ENCODE results near the gene GTPBP8.
"Not testable (repeated sequence)": the region's sequence is repeated elsewhere in the genome, so short reads cannot be mapped to it uniquely, and the experiment has no call there.

GTPBP8 gene

DNA sequence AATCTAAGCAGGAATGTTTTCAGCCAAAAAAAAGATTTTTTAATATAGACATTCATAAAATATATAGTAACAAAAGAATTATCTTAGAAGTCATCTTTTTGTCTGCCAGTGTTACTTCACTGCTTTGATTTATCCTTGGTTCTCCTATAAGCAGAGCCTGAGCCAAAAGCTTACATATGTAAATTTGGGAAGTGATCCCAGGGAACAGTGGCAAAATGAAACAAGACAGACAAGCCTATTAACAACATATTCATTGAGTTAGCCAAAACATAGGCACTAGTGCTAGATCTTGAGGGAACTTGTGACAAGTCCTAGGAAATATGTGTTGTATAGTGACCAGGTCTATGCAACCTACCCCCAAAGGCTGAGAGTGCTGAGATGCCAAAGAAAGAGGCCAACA lies 11.3 kb downstream of the GTPBP8 start:
- DNase-seq = no peak

DNA sequence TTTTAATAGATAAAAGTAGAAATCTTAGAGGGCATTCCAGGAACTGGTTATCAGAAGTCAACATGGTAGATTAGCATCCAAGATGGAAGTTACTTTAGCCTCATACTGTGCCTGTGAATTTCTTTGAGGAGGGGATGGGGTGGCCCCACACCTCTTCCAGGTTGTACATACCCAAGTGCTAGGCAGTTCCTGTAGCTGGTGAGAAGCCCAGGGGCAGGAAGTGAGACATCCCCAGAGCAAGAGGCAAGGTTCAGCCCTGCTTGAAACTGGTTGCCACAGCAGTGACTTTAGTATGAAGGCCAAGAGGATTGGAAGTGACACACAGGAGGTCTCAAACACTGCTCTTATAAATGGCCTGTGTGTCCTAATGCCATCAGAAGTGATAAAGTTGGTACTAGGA lies 11.9 kb downstream of the GTPBP8 start:
- no peak for DNase-seq

DNA sequence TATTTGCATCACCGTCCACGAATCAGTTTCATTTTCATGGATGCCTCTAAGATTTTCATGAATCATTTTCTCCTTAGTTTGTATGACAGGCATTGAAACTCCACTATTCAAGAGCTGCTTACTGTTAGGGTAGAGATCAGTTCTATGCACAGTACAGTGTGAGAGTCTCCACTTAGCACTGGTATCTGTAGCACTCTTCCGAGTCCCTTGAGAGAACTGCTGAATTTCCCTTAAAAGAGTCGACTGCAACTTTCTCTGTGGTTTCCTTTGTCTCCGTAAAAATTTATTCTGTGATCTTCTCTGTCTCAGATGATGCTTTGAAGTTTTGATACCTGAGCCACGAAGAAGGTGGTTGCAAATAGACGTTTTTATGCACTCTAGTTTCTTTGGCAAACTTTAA lies 14.8 kb downstream of the GTPBP8 start:
- DNase-seq = no peak

DNA sequence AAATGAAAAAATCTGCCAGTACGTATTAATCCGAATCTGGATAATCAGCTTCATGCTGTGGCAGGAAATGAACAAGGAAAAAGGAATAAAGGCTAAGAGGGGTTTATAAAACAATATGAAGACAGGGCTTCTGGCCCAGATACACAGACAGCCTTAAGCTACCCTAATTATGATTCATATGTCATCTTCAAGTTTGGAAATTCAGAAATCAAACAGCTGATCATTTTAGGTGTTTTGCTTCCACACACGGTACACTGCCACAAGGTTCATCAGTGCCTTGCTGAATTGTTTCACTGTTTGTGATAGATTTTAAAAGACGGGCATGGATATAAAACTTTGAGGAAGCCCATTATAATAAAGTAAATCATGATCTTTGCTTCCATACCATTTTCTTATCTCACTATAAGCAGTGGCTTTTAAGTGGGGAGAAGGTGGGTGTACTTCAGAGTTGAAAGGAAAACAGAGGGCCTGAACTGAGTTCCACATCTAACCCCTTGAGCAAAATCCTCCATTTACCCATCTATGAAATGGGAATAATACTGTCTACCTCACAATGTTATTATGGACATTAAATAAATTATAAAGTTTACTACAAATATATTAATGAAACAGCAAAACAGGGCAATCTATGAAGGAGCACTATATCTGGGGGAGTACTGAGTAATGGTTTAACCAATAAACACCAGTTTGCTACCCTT lies 15.7 kb downstream of the GTPBP8 start:
- no peak for DNase-seq

DNA sequence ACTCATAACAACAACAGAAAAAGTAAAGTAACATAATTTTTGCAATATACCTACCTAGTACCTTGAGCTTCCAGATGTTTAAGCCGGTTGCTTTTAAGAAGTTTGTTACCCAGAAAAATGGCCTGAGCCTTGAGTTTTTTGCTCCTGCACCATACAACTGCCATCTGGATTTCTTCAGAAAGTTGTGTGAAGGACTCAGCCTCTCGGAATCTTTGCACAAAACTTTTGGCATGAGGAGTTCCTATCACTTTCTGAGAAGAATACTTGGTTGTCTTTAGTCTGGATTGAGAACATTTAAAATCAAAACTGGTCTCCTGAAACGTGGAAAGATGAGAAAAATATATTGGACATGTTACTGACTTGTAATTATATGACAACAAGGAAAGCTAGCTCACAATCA lies 17.3 kb downstream of the GTPBP8 start:
- no peak for DNase-seq

DNA sequence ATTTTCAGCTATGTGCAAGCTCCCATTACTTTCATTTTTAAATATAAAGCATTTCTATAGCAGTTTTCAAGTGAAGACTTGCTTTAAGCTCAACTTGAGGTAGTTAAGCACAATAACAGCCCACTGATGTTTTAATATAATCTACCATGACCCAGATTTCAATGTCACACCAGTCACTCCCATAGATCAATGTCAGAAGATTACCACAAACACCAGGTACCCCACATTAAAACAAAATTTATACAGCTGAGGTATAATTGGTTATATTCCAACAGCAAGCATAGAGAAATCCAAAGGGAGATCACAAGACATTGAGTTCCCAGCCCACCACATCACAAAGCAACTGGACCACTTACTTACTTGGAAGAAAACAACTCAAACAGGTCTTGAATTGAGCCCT lies 22.8 kb downstream of the GTPBP8 start:
- no peak for DNase-seq

DNA sequence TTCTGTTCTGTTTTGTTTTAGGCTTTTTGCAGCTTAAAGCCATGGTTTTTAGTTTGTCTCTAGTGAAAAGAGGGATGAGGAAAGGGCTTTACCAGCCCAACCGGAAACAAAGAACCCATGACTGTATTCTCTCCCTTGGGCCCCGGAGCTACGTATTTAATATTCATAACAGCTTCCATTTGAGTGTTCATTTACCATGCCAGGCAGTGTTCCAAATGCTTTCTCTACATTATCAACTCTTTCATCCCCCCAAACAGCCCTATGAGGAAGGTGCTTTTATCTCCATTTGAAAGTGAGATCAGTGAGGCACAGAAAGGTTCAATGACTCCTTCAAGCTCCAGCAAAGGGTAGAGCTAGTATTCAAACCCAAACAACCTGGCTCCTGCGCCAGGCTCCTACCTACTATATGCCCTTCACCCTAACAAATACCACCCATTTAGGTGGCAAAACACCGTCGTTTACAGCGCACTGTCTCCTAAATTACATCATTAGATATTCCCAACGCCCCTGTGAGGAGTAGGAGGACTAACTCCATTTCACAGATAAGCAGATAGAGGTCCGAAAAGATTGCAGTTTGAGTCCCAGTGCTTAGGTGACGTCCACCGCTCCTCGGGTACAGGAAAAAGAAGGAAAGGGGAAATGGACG lies 27.9 kb downstream of the GTPBP8 start:
- DNase-seq = no peak

DNA sequence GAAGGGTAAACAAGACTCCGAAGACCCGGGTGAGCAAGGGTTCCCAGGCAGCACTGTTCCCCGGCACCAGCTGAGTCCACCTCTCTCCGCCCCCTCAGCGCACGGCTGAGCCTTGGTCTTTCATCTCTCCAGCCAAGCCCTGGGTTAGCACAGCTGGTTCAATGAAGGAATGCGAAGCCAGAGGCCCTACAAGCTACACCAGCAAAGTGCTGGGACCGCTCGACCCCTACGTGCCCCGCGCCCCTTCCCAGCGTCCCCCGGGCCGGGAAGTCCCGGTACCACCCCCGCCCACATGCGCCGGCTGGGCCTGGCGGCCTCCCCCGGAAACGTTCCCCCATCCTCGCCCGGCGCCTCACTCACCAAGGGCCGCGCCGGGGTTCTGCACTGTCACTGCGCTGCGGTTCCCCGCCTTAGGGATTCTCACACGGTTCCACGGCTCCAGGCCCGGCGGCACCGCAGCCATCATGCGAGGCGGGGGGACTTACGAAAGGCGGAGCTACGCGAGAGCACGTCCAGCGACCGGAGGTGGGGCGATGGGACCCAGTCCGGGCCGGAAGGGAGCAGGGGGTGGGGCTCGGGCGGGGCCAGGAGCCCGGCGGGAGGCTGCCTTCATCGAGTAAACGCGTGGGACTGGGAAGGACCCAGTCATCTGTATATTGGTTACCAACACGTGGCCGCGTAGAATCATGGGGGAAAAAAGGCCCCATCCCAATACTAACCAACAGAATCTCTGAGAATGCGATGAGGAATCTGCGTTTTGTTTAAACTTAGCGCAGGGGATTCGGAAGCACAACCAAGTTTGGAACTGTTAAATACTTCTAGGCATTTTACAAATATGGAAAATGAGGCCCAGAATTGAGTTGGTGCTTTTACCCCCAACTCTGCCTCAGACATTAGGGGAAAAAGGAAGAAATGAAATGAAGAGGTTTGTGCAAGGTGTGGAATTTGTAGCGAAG lies 28.7 kb downstream of the GTPBP8 start:
- peak; percentile 85 to 97 for DNase-seq

DNA sequence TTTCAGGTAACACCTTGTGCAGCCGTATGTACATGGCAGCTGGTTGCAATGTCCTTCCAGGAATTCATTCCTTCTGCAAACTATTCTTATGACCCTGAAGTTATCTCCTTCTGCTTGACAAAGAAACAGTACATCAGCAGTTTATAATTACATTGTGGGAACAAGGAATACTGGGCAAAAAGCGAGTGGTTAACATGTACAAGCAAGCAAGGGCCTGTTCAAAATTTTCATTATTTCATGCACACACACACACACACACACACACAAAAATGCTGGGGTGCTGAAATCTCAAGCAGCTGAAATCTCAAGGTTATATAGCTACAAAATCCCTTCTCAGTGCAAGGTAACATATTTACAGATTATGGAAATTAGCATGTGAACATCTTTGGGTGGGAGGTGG lies 30.7 kb downstream of the GTPBP8 start:
- DNase-seq = no peak

DNA sequence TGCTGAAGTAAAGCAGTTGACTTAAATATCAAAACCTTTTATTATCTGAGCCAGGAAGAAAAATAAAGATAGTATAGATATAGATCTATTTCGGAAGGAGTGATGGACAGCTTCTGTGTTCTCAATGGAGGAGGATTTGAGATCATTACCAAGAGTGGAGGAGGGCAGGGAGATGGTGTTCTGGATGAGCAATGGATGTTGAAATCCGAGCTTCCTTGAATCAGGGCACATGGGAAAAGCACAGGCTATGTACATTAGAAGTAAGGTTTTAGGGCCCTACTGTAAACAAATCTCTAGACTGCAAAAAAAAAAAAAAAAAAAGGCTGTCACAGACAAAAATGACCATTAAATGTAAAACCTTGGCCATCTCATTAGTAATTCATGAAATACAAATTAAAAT lies 43.2 kb downstream of the GTPBP8 start:
- no peak for DNase-seq

DNA sequence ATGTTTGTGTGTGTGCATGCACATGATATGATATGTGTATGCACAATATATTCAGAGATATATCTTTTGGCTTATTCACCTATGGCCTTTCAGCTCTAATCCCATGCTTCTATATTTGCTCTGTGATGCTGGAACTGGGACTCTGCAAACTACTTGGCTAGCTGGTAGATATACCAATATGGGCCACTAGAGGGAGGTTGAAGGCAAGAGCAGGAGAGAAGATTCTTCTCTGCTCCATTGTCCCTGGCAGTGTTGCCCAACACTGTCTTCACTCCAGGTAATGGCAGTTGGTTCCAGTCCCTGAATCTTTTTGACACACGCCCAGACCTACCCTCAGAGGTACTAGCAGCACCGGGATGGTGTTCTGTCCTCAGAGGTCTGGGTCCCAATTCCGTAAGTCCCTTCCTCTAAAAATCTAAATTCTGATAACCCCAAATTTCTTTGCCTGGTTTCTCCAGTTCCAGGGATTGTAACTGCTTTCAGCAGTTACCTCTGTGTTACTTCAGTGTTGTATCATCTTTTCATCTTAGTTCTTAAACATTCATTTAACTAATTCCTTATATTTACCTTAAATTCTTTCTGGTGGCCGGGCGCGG lies 44.7 kb downstream of the GTPBP8 start:
- peak; percentile 62 to 87 for DNase-seq

DNA sequence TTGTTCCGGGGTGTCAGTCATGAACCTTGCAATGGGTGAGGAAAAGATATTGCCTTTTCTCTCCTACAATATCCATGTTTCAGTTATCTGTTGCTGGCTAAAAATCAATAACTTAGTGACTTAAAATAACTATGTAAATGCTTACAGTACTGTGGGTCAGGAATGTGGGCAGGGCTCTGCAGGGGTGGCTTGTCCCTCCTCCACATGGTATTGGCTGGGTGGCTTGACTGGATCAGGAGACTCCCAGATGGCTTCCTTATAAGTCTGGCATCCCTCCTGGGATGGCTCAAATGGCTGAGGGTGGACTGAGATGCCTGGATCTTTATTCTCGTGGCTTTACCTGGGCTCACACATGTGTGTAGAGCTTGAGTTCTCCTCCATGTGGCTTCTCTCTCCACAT lies 47.5 kb downstream of the GTPBP8 start:
- DNase-seq = no peak

DNA sequence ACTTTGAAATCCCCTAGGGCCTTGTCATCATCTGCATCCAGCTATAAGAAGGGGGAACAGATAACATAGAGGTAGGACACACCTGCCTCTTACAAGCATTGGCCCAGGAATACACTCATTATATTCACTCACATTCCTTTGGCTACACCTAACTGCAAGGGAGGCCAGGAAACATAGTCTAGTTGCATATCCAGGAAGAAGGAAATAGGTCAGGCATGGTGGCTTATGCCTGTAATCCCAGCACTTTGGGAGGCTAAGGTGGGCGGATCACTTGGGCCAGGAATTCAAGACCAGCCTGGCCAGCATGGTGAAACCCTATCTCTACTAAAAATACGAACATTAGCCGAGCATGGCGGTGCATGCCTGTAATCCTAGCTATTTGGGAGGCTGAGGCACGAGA lies 48.8 kb downstream of the GTPBP8 start:
- DNase-seq = no peak

DNA sequence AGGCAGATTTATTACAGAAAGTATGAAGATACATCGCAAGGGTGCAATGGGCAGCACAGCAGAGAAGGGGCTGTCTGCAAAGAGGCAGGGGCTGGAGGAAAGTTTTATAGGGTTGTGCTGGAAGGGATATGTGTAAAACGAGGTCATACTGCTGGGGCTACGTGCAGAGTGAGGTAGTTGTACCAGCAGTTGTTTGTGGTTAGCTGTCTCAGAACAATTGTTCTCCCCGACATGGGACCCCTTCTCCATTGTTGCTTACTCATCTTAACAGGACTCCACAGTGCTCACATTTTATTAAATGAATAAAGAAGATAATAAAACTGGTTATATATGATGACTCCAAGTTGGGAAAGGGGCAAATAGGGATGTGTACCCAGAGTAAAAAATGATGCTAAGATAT lies 49.4 kb downstream of the GTPBP8 start:
- DNase-seq = no peak

DNA sequence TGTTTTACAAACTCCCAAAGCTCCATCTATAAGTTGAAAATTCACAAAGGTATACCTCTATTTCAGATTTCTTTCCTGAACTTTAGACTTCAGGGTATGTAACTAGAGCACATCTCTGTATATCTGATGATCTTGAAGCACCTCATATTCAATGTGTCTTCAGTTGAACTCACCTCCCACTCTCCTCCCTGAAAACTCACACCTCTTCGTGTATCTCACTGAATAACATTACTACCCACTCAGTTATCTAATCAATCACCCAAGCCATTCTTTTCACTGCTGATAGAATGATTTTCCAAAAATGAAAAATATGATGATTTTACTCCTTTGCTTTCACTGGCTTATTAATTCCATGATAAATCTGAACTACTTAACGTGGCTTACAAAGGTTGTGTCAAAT lies 52.9 kb downstream of the GTPBP8 start:
- DNase-seq = no peak

DNA sequence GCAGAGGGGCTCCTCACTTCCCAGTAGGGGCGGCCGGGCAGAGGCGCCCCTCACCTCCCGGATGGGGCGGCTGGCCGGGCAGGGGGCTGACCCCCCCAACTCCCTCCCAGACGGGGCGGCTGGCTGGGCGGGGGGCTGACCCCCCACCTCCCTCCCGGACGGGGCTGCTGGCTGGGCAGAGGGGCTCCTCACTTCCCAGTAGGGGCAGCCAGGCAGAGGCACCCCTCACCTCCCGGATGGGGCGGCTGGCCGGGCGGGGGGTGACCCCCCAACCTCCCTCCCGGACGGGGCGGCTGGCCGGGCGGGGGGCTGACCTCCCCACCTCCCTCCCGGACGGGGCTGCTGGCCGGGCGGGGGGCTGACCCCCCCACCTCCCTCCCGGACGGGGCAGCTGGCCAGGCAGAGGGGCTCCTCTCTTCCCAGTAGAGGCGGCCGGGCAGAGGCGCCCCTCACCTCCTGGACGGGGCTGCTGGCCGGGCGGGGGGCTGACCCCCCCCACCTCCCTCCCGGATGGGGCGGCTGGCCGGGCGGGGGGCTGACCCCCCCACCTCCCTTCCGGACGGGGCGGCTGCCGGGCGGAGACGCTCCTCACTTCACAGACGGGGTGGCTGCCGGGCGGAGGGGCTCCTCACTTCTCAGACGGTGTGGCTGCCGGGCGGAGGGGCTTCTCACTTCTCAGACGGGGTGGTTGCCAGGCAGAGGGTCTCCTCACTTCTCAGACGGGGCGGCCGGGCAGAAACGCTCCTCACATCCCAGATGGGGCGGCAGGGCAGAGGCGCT lies 55.6 kb downstream of the GTPBP8 start:
- not testable (repeated sequence) for DNase-seq

DNA sequence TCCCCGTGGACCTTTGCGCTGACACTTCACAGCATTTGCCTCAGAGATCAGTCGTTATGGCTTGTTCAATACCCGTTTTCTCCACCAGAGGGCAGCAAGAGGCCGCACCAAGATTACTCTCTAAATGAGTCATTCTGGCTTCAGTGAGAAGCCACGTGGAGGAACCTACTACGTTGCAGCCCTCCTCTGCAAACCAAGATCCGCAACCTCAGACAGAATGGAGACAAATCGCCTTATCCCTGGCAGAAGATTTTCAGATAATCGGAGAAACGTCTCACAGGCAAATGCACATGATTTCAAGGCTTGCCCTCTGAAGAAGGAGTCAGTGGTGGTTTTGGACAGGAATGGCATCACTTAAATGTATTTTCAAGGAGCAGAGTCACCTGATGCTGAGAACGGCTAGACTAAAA lies 60.5 kb downstream of the GTPBP8 start:
- DNase-seq = peak; percentile 93 to 97

All from NCI-H446 (cell line).